Epithelial cell of esophagus (primary cell): ENCODE data around the gene GRK5.

ENCODE experiments used
- DNase-seq: peaks from one replicate; pipeline ENCODE4 v3.0.0; 2010; ENCODE audit warnings: low read depth
- H3K4me3 ChIP-seq: 2 replicates; pipeline ENCODE4 v1.5.1; 2011; ENCODE audit warnings: mild to moderate bottlenecking, low read length, control low read depth
- CTCF ChIP-seq: IDR thresholded peaks from 2 replicates; pipeline ENCODE4 v1.5.1; 2011; ENCODE audit warnings: low read depth, mild to moderate bottlenecking, low read length, control low read depth, inconsistent platforms; ENCODE audit not compliant: insufficient read depth; ENCODE audit errors: missing control alignments

Gene GRK5

DNA sequence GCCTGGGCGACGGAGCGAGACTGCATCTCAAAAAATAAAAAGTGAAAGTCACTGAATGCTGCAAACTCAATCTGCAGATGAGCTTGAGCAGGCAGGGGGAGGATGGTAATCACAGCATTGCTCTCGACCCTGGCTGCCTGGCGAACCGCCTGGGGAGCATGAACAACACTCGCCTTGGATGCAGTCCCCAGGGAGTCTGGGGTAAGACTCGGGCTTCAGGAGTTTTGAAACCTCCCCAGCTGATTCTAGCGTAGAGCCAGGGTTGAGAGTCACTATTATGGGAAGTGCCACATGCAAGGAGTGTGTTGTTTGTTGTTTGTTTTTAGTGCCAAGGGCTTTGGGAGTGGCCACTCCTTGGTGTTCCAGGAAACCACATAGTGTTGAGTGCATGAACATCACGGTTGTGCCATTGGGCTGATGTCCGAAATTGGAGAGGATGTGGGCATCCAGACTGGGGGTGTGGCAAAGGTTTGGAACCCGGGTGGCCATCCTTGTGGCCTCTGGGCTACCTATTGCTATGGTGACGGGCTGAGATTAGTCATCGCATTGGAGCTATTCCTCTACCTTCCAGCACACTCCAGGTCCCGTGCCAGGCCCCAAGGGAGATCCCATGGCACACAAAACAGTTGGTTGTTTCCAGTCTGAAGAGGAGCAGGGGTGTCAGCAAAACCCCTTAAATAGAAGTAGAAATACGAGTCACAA, 242.5 kb downstream of the GRK5 start:
- TF ChIP-seq CTCF = no peak
- H3K4me3 ChIP-seq = no peak overlapping the region
- peak; percentile 34 for DNase-seq

DNA sequence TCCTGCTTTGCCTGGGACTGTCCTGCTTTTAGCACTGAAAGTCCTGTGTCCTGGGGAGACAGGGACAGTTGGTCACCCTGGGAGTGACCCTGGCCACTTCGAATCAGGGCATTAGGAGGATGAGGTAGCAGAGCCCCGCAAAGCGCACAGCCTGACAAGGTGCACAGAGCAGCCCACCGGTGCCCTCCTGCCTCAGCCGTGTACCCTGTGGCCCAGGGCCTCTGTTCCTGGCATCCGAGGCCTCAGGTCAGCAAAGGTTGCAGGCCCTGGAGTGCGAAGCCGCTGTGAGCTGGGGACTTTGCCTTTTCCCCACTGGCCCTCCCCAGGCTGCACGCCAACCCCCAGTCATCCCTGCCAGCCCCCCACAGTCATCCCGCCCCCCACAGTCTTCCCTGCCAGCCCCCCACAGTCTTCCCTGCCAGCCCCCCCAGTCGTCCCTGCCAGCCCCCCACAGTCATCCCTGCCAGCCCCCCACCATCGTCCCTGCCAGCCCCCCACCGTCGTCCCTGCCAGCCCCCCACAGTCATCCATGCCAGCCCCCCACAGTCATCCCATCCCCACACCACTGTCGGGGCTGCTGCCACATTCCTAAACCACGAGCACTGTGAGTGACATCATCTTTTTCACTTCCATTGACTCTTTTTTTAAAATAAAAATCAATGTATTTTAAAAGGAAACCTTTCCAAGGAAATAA, 243.4 kb downstream of the GRK5 start:
- H3K4me3 ChIP-seq = no peak overlapping the region
- no peak for DNase-seq
- TF ChIP-seq CTCF = no peak

GRCh38 chr10:119451300-119451896, 244.0 kb downstream of the GRK5 start:
- TF ChIP-seq CTCF = no peak
- no peak for DNase-seq

DNA sequence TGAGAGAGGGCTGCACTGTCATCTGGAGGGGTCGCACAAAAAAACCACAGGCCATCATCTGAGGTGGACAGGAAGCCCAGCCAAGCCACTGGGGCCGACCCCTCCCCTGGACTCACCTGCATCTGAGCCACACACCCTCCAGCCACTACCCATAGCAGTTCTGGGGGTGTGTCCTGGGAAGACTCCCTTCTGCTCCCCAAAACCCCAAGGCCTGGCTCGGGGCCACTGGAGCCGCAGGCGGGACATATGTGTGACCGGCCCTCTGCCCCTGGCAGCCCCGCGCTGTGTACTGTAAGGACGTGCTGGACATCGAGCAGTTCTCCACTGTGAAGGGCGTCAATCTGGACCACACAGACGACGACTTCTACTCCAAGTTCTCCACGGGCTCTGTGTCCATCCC, 245.0 kb downstream of the GRK5 start:
- TF ChIP-seq CTCF = no peak

More at GRCh38 chr10:119451300-119451896, 244.0 kb downstream of the GRK5 start:
- H3K4me3 ChIP-seq = no peak overlapping the region

GRCh38 chr10:119453313-119453712, 245.9 kb downstream of the GRK5 start:
- TF ChIP-seq CTCF = no peak
- H3K4me3 ChIP-seq = no peak overlapping the region
- DNase-seq = no peak

More for the DNA sequence above, 245.0 kb downstream of the GRK5 start:
- H3K4me3 ChIP-seq = no peak overlapping the region
- DNase-seq = no peak

GRCh38 chr10:119454316-119454715, 246.9 kb downstream of the GRK5 start:
- TF ChIP-seq CTCF = no peak
- no peak for DNase-seq
- H3K4me3 ChIP-seq = no peak overlapping the region
